GM18868 (cell line): ENCODE data around the gene SLC18B1.

Experiments used
- ATAC-seq: cut with Tn5 transposase; IDR thresholded peaks from one replicate; pipeline ENCODE4 v1.9.1; 2021; ENCODE audit warnings: mild to moderate bottlenecking, moderate library complexity; ENCODE audit not compliant: unreplicated experiment

The SLC18B1 gene

DNA sequence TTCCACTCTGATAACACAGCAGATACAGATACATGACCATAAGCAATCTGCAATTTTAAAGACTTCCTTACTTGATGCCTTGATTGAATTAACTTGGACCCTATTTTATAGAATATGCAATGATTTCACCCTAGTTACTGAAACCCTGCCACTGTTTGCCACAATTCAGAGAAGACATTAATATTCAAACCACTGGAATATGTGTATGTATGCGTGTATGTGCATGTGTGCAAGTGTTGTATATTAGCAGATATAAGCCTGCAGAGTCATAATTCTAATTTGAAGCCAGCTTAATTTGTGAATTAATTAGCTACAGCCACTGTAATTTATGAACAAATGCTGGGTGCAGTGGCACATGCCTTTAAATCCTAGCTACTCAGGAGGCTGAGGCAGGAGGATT is 50.0 kb downstream of the SLC18B1 start:
- ATAC-seq, result no peak

DNA sequence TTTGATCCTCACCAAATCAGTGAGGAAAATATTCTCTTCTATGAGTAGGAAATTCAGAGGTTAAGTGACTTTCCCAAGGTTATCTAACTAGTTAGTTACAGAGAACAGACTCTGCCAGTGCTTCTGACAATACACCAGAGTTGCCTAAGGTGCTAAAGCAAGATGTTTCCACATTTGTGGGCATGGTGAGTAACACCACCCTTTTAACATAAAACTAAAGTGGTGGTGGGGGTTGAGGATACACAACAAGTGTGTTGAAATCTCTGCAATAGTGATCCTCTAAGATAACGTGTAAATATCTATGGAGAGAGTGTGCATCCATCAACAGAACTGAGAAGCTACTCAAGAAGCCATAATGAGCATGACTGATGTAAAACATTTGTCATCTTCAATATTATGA is 52.4 kb downstream of the SLC18B1 start:
- no peak for ATAC-seq

DNA sequence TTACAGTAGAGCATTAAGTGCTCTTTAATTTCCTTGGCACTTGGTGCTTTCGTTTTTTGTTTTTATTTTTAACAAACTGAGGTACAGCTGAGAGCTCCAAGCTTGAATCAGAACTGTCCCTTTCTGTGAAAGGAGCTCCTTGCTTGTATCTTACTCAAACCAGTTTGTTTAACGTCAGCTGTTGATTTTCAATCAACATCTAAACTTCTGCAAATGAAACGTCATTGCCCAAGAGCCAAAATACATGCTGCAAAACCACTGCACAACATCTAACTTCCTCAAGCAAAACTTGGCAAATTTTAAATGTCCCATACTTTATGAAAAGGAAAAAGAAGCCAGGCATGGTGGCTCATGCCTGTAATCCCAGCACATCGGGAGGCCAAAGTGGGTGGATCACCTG is 55.9 kb downstream of the SLC18B1 start:
- ATAC-seq, result no peak

DNA sequence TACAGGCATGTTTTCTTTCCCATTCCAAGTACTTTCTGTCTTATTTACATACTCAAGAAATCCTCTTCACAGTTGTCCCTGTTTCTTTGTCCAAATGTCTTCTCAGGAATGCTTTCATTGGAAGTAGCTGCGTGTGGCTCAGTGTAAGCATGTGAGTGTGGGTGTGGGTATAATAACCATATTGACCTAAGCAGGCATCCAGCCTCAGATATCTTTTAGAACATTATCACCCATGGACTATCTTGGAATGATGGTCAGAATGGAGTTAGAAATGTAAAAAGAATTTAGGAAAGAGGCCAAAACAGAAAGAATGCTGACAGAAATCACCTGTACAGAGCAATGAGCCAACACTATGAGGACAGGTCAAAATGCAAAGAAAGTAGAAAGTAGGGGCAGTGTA is 57.2 kb downstream of the SLC18B1 start:
- ATAC-seq, result no peak

DNA sequence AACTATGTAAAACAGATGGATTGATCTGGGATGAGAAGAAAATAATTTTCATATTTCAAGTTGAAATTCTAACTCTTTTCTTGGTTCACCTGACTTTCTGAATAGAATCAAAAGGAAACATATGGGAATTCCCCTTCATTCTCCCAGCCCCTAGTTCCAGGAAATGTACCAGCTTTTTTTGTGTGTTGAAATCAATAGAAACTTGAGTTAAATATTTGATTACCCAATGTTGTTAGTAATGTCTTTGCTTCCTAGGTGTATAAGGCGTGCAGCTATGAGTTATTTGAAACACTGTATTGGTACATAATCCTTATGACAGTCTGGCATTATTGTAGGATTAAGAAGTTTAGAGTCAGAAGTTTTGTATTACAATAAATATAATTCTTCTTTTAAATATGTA is 62.2 kb downstream of the SLC18B1 start:
- no peak for ATAC-seq

DNA sequence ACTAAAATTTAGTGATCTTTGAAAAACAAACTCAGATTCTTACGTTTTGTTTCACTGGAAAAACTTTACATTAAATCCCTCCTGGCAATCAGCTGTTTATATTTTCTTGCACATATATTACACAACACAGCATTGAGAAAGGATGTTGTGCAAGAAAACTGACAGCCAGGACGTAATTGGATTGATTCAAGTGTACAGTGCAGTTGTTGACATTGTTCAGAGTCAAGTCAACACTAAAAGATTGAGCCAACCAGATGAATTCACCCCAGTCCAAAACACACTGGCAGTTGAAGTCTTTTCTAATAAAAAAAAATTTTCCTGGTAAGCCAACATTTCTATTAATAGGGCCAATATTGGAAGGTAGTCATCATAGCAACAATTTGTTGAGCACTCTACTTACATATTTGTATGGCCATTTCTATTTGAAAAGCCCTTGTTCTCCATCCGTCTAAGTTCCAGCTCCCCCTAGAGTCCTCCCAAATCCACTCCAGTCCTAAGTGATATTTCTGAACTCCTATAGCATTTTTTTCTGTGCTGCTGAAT is 63.7 kb downstream of the SLC18B1 start:
- no peak for ATAC-seq

DNA sequence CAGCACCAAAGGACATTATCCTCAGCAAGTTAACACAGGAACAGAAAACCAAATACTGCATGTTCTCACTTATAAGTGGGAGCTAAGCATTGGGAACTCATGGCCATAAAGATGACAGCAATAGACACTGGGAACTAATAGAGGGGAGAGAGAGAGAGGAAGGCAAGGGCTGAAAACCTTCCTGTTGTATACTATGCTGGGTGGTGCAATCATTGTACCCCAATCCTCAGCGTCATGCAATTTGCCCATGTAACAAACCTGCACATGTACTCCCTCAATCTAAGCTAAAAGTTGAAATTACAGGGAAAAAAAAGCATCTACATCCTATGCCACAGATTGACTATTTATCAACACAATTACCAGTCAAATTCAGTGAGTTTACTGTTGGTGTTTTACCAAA is 64.6 kb downstream of the SLC18B1 start:
- no peak for ATAC-seq

DNA sequence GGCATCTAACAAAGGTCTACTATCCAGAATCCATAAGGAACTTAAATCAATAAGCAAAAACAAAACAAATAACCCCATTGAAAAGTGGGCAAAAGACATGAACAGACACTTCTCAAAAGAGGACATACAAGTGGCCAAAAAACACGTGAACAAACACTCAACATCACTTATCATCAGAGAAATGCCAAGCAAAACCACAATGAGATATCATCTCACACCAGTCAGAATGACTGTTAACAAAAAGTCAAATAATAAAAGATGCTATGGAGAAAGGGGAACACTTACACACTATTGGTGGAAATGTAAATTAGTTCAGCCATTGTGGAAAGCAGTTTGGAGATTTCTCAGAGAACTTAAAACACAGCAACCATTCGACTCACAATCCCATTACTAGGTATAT is 65.2 kb downstream of the SLC18B1 start:
- no peak for ATAC-seq

DNA sequence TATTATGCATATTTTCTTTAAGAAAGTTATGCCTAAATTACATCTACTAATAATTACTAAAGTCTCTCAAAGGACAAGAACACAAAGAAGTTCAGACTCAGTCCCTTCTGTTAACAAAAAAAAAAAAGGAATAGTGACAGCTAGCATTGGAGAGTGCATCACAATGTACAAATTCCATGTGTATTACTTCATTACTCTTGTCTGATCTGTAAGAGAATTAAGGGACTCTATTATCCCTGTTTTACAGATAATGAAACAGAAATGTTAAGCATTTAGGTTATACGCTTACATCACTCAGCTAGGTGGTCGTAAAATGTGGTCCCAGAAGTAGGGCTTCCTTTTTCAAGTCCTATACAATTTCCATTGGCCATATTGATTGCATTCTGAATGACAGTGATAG is 67.4 kb downstream of the SLC18B1 start:
- no peak for ATAC-seq

DNA sequence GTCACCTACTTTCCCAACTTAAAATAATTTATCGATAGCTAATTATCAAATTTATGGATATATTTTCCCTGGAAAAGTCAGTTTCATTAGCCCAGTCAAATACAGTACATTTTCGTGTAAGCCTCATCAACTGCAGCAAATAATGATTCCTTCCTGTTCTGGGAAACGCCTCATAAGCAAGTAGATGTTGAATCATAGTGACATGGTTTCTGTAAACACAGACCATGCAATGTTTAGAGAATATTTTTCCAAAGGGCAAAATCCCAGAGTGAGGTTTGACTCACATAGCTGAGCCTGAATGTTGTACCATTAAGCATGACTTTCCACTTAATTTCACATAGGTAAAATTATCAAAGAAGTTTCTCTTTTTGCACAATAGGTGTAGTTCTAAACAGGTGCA is 67.9 kb downstream of the SLC18B1 start:
- ATAC-seq, result no peak

DNA sequence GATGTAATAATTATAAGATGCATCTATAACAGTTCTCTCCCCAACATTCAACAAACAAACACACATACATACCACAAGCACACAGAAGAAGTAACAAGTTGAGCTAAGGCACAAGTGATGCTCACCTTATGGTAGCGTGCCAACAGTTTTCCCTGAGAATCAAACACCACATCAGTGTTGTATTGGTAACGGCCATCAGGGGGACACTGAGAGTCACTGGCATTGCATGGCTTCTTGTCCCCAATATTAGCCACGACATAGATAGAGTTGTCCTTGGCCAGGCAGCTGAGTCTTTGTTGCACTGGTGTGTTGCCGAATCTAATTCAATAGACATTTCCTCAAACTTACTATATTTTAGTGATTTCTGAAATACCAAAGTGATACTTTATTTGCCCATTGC is 69.8 kb downstream of the SLC18B1 start:
- no peak for ATAC-seq

DNA sequence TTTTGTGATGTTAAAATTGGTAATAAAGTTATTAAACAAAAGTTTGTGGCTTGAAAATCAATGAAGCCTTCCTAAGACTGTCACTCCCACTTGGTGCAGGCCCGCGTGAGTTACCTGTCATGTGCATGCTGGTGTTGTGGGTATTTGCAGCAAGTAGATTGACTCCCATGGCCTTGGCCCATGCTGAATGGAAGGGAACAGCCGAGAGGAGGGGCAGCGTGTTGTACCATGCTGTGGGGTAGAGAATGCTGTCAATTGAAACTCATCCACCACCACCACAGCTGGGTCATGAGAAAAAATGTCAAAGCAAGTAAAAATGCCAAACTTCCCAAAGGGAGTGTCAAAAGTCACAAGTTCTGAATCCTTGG is 71.8 kb downstream of the SLC18B1 start:
- no peak for ATAC-seq

DNA sequence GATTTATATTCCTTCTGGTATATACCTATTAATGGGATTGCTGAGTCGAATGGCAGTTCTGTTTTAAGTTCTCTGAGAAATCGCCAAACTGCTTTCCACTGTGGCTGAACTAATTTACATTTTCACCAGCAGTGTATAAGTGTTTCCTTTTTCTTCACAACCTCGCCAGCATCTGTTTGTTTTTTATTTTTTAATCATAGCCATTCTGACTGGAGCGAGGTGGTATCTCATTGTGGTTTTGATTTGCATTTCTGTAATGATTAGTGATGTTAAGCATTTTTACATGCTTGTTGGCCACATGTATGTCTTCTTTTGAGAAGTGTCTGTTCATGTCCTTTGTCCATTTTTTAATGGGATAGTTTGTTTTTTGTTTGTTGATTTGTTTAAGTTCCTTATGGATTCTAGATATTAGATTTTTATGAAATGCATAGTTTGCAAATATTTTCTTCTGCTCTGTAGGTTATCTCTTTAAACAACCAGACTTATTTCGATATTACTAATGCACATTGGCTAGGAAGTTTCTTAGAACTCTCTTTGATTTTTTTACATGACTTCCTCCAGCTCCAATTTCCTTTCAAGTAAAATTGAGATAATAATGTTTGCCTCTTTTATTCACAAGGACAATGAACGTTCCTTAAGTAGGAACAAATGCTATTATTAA is 72.4 kb downstream of the SLC18B1 start:
- ATAC-seq, result no peak

DNA sequence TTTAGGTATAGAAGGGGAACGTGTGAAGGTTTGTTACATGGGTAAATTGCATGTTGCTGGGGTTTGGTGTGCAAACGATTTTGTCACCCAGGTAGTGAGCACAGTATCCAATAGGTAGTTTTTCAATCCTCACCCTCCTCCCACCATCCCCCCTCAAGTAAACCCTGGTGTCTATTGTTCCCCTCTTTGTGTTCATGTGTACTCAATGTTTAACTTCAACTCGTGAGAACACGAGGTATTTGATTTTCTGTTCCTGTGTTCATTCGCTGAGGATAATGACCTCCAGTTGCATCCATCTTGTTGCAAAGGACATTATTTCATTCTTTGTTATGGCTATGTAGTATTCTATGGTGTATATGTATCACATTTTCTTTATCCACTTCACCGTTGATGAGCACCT is 73.0 kb downstream of the SLC18B1 start:
- ATAC-seq, result no peak

DNA sequence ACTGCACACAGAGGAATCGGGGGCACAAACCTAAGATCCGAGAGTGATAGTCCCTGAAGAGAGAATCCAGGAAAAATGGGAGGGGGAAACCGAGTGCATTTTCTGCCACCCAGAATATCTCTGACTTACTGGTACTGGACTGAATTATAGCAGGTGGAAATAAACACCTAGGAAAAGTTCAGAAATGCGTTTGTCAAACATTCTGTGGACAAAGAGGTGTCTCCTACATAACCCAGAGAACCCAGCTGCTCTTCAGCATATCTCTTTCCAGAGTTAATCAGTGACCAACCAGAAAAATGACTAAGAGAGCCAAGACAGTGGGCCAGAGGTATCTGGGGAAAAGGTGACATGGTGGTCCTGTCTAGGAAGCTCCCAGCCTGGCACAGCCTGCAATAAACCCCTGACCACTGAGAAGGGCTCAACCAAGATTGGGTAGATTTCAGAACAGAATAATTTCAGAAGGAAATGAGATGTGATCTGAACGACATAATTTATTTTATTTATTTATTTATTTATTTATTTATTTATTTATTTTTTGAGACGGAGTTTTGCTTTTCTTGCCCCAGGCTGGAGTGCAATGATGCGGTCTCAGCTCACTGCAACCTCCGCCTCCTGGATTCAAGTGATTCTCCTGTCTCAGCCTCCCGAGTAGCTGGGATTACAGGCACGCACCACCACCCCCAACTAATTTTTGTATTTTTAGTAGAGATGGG is 78.5 kb downstream of the SLC18B1 start:
- no peak for ATAC-seq
